Sigmoid colon (tissue), 7 donors: Measurements from ENCODE around the gene CPM. TPM values are rescaled to one million over a fixed set of nuclear protein-coding genes. Genes with fewer than 3 reads are reported as not detected.

ENCODE experiments used
- DNase-seq: peaks from one replicate; pipeline ENCODE4 v3.0.0-alpha.2; 2019
- H3K27ac ChIP-seq, 4 donors: fragments of 200-600 bp; sonication (generic); one replicate each; pipeline ENCODE4 v1.5.1; 2016 to 2019; ENCODE audit warnings: mild to moderate bottlenecking in 1 of 4
- H3K27me3 ChIP-seq, 3 donors: fragments of 200-600 bp; sonication (generic); one replicate each; pipeline ENCODE4 v1.5.1; 2019; ENCODE audit warnings: mild to moderate bottlenecking in 1 of 3
- H3K36me3 ChIP-seq, 4 donors: fragments of 200-600 bp; sonication (generic); one replicate each; pipeline ENCODE4 v1.5.1; 2016 to 2019
- H3K4me1 ChIP-seq, 4 donors: fragments of 200-600 bp; sonication (generic); one replicate each; pipeline ENCODE4 v1.5.1; 2017 to 2019
- H3K4me3 ChIP-seq, 4 donors: fragments of 200-600 bp; sonication (generic); one replicate each; pipeline ENCODE4 v1.5.1; 2017 to 2019; ENCODE audit warnings: mild to moderate bottlenecking in 2 of 4, moderate library complexity in 1 of 4
- H3K9me3 ChIP-seq, 4 donors: fragments of 200-600 bp in 3 of 4; sonication (generic) in 3 of 4; one replicate each; pipeline versions ENCODE4 v1.5.1 to v1.6.1; 2013 to 2019
- CTCF ChIP-seq, 4 experiments: fragments of 450-650 bp in 3 of 4; fragments of 200-600 bp in 1 of 4; IDR thresholded peaks; one replicate each; pipeline ENCODE4 v1.5.1; 2016 to 2019; ENCODE audit warnings: antibody characterized with exemption in 4 of 4, mild to moderate bottlenecking in 3 of 4, moderate library complexity in 2 of 4
- EP300 ChIP-seq, 4 donors: sonication (generic); formaldehyde crosslinking; IDR thresholded peaks; one replicate each; pipeline ENCODE4 v1.6.1; 2017; ENCODE audit warnings: antibody characterized with exemption in 4 of 4
- POLR2A ChIP-seq, 2 donors: fragments of 450-650 bp; IDR thresholded peaks; one replicate each; pipeline ENCODE4 v1.6.1; 2016; ENCODE audit warnings: antibody characterized with exemption in 2 of 2, mild to moderate bottlenecking in 2 of 2, moderate library complexity in 2 of 2
- POLR2AphosphoS5 ChIP-seq, 4 donors: sonication (generic); formaldehyde crosslinking; IDR thresholded peaks; one replicate each; pipeline ENCODE4 v1.6.1; 2017; ENCODE audit warnings: antibody characterized with exemption in 4 of 4
- WGBS, 2 donors: extraction: QIAGEN DNeasy Blood & Tissue Kit; methylation state at CpG; one replicate each; pipeline ENCODE4 v1.1.7; 2013; 5-methylcytosine and 5-hydroxymethylcytosine counted together
- intact Hi-C: fragments of 100-400 bp; cut with DNase I; formaldehyde crosslinking; loops from one replicate; pipeline ENCODE4 v1.15.1; 2023
- polyA plus RNA-seq, 3 donors: library from polyadenylated mRNA; stranded (reverse); fragments of 200-250 nt; gene quantifications; one replicate each; pipeline ENCODE4 v1.2.3, GENCODE V29; 2013
- total RNA-seq, 4 donors: library from RNA; depleted of rRNA; stranded (reverse); fragments of >200 nt; gene quantifications; one replicate each; pipeline ENCODE4 v1.1.0, GENCODE V29; 2016
- donor health status: healthy with polysubstance abuse.
- donor health status: Bipolar disorder and iron deficiency.
- donor health status: healthy.

Gene CPM
- total and polyA plus RNA-seq, 7 donors, result 15.3 to 81.0 (median 36.5) TPM

GRCh38 chr12:68971404-68971803 is 38.4 kb upstream of the CPM start:
- TF ChIP-seq CTCF (IDR thresholded peaks at IDR 0.05) (no peak), EP300 (IDR thresholded peaks at IDR 0.05) (no peak), POLR2AphosphoS5 (IDR thresholded peaks at IDR 0.05) (no peak), POLR2A (IDR thresholded peaks at IDR 0.05) (no peak)
- WGBS, 2 donors, result 93 to 94% methylated on average over 8 of the region's 8 CpGs
- H3K27me3 ChIP-seq, result no peaks in the 10 kb centered on the region
- peaks cover 0 to 4% (median 0%) of the 10 kb centered on the region in 4 donors for H3K4me1 ChIP-seq
- intact Hi-C loops, result no loop called here
- no peaks in the 10 kb centered on the region for H3K9me3 ChIP-seq
- H3K27ac ChIP-seq, result no peak overlapping the region
- no peaks in the 10 kb centered on the region for H3K36me3 ChIP-seq
- DNase-seq, result no peak
- H3K4me3 ChIP-seq, result no peak overlapping the region

- H3K27me3 ChIP-seq, result no peaks in the 10 kb centered on the region
These were observed 38.0 kb upstream of the CPM start for GRCh38 chr12:68970951-68971350.

GRCh38 chr12:68970306-68970705 is 37.3 kb upstream of the CPM start:
- intact Hi-C loops, result no loop called here
- no peak overlapping the region for H3K27ac ChIP-seq
- no peak overlapping the region for H3K4me3 ChIP-seq
- TF ChIP-seq CTCF (IDR thresholded peaks at IDR 0.05) (no peak), POLR2A (IDR thresholded peaks at IDR 0.05) (no peak), POLR2AphosphoS5 (IDR thresholded peaks at IDR 0.05) (no peak), EP300 (IDR thresholded peaks at IDR 0.05) (no peak)
- H3K36me3 ChIP-seq, result no peaks in the 10 kb centered on the region
- no peak for DNase-seq
- no peaks in the 10 kb centered on the region for H3K9me3 ChIP-seq
- H3K27me3 ChIP-seq, result no peaks in the 10 kb centered on the region
- peaks cover 0 to 4% (median 0%) of the 10 kb centered on the region in 4 donors for H3K4me1 ChIP-seq

More at GRCh38 chr12:68970951-68971350, 38.0 kb upstream of the CPM start:
- DNase-seq, result no peak
- no peaks in the 10 kb centered on the region for H3K9me3 ChIP-seq
- peaks cover 0 to 4% (median 0%) of the 10 kb centered on the region in 4 donors for H3K4me1 ChIP-seq
- H3K36me3 ChIP-seq, result no peaks in the 10 kb centered on the region
- H3K27ac ChIP-seq, result no peak overlapping the region
- intact Hi-C loops, result no loop called here
- H3K4me3 ChIP-seq, result no peak overlapping the region
- TF ChIP-seq POLR2AphosphoS5 (IDR thresholded peaks at IDR 0.05), result no peak
- TF ChIP-seq POLR2A (IDR thresholded peaks at IDR 0.05), result no peak
- no peak for TF ChIP-seq CTCF (IDR thresholded peaks at IDR 0.05)
- TF ChIP-seq EP300 (IDR thresholded peaks at IDR 0.05), result no peak
- WGBS, 2 donors, result 90 to 97% methylated on average over 1 of the region's 1 CpG

- TF ChIP-seq EP300 (IDR thresholded peaks at IDR 0.05) (no peak), POLR2AphosphoS5 (IDR thresholded peaks at IDR 0.05) (peak in 2 of 4 donors; percentile 27 to 34)
- H3K4me3 ChIP-seq, result no peak overlapping the region
- WGBS, 2 donors, result 88 to 95% methylated on average over 3 of the region's 3 CpGs
- H3K27me3 ChIP-seq, result no peaks in the 10 kb centered on the region
- intact Hi-C loops, result no loop called here
- H3K9me3 ChIP-seq, result no peaks in the 10 kb centered on the region
- peaks cover 0 to 4% (median 0%) of the 10 kb centered on the region in 4 donors for H3K4me1 ChIP-seq
- no peak for DNase-seq
- no peak overlapping the region for H3K27ac ChIP-seq
- H3K36me3 ChIP-seq, result no peaks in the 10 kb centered on the region
These were observed 34.1 kb upstream of the CPM start for GRCh38 chr12:68967046-68967445.

- H3K4me1 ChIP-seq, result peaks cover 0 to 8% (median 2%) of the 10 kb centered on the region in 4 donors
- DNase-seq, result no peak
- no peak overlapping the region for H3K4me3 ChIP-seq
- 97 to 98% methylated on average over 7 of the region's 7 CpGs for WGBS, 2 donors
- TF ChIP-seq POLR2AphosphoS5 (IDR thresholded peaks at IDR 0.05) (no peak), CTCF (IDR thresholded peaks at IDR 0.05) (no peak), POLR2A (IDR thresholded peaks at IDR 0.05) (no peak), EP300 (IDR thresholded peaks at IDR 0.05) (no peak)
- H3K9me3 ChIP-seq, result no peaks in the 10 kb centered on the region
- H3K36me3 ChIP-seq, result no peaks in the 10 kb centered on the region
- intact Hi-C loops, result no loop called here
- no peak overlapping the region for H3K27ac ChIP-seq
- no peaks in the 10 kb centered on the region for H3K27me3 ChIP-seq
These were observed 31.1 kb upstream of the CPM start for GRCh38 chr12:68963856-68964745.
